Measurements from ENCODE around the gene PLCB2. TPM values are rescaled to one million over a fixed set of nuclear protein-coding genes. Genes with fewer than 3 reads are reported as not detected.

Gene PLCB2
- total RNA-seq, 1 experiment from 2014 or later = 7.4 TPM

DNA sequence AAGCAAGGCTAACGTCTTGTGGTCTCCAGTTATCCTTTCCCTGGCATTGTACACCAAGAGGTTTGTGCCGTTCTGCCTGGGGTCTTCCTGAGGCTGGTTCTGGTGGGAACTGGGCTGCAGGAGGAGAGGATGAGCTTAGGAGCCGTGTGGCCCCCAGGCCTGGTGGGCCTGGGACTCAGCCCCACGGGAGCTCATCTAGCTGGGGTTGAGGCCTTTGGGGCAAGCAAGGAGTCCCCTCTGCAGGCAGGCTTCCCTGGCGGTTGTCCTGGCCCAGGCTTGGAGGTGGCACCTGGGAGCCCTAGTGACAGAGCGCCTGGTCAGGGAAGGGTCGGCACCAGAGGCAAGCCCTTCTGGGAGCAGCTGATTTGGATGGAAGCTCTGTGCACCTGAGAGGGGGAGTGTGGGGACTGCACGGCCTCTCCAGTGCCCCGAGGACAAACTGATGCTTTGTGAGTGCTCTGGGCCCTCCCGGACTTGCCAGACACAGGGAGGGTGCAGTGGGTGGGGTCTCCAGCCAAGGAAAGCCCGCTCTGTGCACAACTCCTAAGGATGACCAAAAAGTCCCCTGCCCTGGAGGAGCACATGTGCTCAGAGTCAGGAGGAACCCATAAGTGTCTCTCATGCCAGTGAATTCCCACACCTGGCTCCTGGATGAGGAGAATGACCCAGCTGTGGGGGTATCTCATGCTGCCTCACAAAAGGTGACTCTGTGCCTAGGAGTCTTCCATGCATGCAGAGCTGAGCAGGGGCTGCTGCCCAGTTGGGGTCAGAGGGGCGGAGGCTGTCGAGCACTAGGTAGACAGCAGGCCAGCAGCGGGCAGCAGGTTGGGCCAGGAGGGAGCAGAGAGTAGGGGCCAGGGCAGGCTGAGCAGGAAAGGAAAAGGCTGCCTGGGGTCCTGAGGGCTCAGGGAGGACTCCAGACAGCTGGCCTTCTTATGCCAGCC, 66.2 kb downstream of the PLCB2 start:
- no peaks in the 10 kb centered on the region for H3K27me3 ChIP-seq (ENCODE audit: insufficient read depth, low read length)
- no peak overlapping the region; the same call in 1 of the 2 replicates for H3K14ac ChIP-seq (ENCODE audit: insufficient read depth, low read length)
- H3K27ac Mint-ChIP-seq = peak overlapping the region in 1 of 3 experiments; percentile 74; a peak in 2 of 7 replicates
- no peaks in the 10 kb centered on the region for H3K9me3 ChIP-seq (ENCODE audit: control insufficient read depth, low read depth, low read length)
- H3K56ac ChIP-seq (ENCODE audit: insufficient read length, low read depth, low read length) = no peak overlapping the region
- no peaks in the 10 kb centered on the region; the same call in 1 of the 2 replicates for H3K4me1 ChIP-seq (ENCODE audit: insufficient read depth, low read length)
- H3T11ph ChIP-seq (ENCODE audit: low read length) = no peak overlapping the region
- peaks cover 32 to 33% of the 10 kb centered on the region in 2 experiments for H3K4me1 Mint-ChIP-seq
- H4K8ac ChIP-seq (replicated peaks; ENCODE audit: insufficient read length, low read depth, low read length) = no peak overlapping the region
- WGBS (ENCODE audit: extremely low coverage, insufficient read length, low lambda C conversion rate) = no CpG with 5 or more reads among the region's 14 CpGs
- no peaks in the 10 kb centered on the region for H3K79me2 ChIP-seq (ENCODE audit: insufficient read depth, low read length)
- H2BK15ac ChIP-seq (ENCODE audit: low read depth, low read length) = no peak overlapping the region
- H2AK5ac ChIP-seq (ENCODE audit: insufficient read length, low read length) = no peak overlapping the region
- no peak overlapping the region for H3K27ac ChIP-seq (ENCODE audit: insufficient read length, low read depth, low read length)
- TF ChIP-seq, protein P1, sequence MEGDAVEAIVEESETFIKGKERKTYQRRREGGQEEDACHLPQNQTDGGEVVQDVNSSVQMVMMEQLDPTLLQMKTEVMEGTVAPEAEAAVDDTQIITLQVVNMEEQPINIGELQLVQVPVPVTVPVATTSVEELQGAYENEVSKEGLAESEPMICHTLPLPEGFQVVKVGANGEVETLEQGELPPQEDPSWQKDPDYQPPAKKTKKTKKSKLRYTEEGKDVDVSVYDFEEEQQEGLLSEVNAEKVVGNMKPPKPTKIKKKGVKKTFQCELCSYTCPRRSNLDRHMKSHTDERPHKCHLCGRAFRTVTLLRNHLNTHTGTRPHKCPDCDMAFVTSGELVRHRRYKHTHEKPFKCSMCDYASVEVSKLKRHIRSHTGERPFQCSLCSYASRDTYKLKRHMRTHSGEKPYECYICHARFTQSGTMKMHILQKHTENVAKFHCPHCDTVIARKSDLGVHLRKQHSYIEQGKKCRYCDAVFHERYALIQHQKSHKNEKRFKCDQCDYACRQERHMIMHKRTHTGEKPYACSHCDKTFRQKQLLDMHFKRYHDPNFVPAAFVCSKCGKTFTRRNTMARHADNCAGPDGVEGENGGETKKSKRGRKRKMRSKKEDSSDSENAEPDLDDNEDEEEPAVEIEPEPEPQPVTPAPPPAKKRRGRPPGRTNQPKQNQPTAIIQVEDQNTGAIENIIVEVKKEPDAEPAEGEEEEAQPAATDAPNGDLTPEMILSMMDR (conservative IDR thresholded peaks at IDR 0.05) = no peak
- H3K18ac ChIP-seq (ENCODE audit: insufficient read length, low read depth, low read length) = no peak overlapping the region
- H2BK120ac ChIP-seq (ENCODE audit: low read depth, low read length, poor library complexity, severe bottlenecking) = no peak overlapping the region
- no peaks in the 10 kb centered on the region for H3K79me1 ChIP-seq (ENCODE audit: insufficient read depth, low read depth, low read length, poor library complexity, severe bottlenecking)
- H3K9me3 Mint-ChIP-seq = no peaks in the 10 kb centered on the region
- peaks cover 18% of the 10 kb centered on the region for H3K27me3 Mint-ChIP-seq (ENCODE audit: low read depth)
- H4K20me1 ChIP-seq (ENCODE audit: control insufficient read depth, insufficient read depth, insufficient read length) = no peaks in the 10 kb centered on the region
- peaks cover 8% of the 10 kb centered on the region for H3K23me2 ChIP-seq (ENCODE audit: insufficient read length, low read depth, low read length, poor library complexity, severe bottlenecking)
- no peak overlapping the region for H3K23ac ChIP-seq (ENCODE audit: insufficient read length, low read depth, low read length)
- no peak overlapping the region for H4K5ac ChIP-seq (ENCODE audit: insufficient read length, low read depth, low read length)
- DNase-seq = no peak
- peaks cover 0 to 2% (median 0%) of the 10 kb centered on the region in 3 experiments; a peak in 1 of 7 replicates for H3K36me3 Mint-ChIP-seq (ENCODE audit: insufficient read depth in 1 of 3, low read depth in 3 of 3)
- H3K4me3 Mint-ChIP-seq = no peak overlapping the region
- H2BK5ac ChIP-seq (ENCODE audit: insufficient read length, low read length) = no peak overlapping the region
- H2BK20ac ChIP-seq (ENCODE audit: low read depth, low read length, poor library complexity, severe bottlenecking) = no peak overlapping the region
- no peak overlapping the region for H3K9ac ChIP-seq (ENCODE audit: extremely low read depth, insufficient read length, low read length)
- H3K4ac ChIP-seq (ENCODE audit: low read depth, low read length) = no peak overlapping the region
- H2BK12ac ChIP-seq (ENCODE audit: insufficient read length, low read depth, low read length) = no peak overlapping the region
- H2AFZ ChIP-seq (ENCODE audit: low read length) = no peak overlapping the region
- H4K91ac ChIP-seq (ENCODE audit: insufficient read length, low read depth, low read length) = no peak overlapping the region
- H3K4me2 ChIP-seq (ENCODE audit: insufficient read depth, insufficient read length, low read length) = no peak overlapping the region

Data from H9 (cell line).